HUDEP-2 (cell line): ENCODE measurements around the gene RELN.
"Not testable (repeated sequence)": the region's sequence is repeated elsewhere in the genome, so short reads cannot be mapped to it uniquely, and the experiment has no call there.

Experiments
- DNase-seq, 76 experiments: peaks; one replicate each; lab custom pipeline; 2025; ENCODE audit not compliant: unreplicated experiment in 76 of 76; lab: John Stamatoyannopoulos, UW

RELN gene

DNA sequence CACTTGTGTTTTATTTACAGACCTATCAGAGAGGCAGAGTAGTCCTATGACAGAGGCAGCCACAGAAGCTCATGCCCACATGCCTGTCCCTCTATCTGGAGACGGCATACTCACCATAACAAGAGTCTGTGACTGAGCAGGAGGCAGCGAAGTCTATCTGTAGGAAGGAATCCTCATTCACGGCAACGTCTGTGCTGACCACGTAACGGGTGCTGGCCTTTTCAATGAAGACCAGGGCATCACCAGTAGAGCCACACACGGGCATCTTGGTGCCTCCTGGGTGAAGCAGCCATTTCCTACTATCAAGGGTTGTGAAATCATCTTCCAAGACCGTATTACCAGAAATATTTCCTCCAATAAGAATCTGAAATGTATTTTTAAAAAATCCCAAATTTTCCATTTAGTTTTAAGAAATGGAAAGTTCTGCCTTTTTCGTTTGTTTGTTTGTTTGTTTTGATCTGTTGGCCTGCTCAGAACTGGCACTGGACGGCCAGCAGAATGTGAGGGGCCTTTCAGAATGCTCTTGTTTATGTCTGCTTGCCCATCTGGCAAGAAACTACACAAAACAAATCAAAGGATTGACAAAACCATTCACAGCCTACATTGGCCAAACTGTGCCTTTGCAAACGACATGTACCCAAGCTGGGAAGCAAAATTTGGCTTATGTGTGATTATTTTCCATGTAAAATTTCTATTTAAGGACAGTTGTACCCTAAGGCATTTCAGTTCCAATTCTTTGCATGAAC lies 450.3 kb downstream of the RELN start:
- DNase-seq = no peak

DNA sequence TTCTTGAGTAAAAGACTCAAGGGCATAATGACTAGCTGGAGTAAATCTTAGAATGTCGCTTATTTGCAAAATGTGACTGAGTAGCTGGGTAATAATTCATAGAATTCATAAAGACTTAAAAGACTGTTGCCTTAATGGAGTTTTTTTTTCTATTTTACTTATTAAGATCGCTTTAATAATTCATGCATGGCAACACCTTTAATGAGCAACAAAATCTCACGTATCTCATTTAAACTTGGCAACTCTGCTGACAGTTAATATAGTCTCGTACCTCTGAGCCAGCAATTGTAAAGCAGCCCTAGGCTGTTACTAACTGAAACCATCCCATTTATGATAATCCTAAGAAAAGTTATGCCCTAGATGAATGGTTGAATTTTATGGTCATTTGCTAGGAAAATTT lies 455.7 kb downstream of the RELN start:
- no peak for DNase-seq

DNA sequence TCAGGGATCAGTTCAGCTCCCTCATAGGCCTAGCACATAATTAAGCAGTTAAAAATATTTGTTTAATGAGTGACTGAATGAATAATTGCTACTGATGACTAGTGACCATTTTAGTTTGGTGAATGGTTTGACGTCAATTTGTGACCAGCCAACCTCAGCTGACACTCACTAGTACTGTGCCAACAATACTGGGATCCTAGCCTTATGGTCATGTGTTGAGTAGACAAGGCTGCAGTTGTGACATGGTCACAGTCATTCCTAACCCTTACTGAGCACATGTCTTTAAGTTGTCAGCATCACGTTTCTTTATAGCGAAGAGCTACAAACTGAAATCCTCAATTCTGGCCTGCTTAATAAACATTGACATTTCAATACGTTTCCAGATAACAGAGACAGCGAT lies 456.5 kb downstream of the RELN start:
- DNase-seq = no peak

DNA sequence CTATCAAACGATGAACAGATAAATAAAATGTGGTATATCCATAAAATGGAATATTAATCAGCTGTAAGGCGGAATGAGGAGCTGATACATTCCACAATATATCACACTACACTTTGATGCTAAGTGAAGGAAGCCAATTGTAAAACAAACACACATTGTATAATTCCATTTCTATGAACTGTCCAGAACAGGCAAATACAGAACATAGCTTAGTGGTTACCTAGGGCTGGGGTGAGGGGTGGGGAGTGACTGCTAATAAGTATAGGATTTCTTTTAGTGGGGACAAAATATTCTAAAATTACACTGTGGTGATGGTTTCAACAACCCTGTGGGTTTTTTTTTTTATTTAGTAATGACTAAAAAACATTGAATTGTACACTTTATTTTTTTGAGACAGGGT lies 461.3 kb downstream of the RELN start:
- no peak for DNase-seq

DNA sequence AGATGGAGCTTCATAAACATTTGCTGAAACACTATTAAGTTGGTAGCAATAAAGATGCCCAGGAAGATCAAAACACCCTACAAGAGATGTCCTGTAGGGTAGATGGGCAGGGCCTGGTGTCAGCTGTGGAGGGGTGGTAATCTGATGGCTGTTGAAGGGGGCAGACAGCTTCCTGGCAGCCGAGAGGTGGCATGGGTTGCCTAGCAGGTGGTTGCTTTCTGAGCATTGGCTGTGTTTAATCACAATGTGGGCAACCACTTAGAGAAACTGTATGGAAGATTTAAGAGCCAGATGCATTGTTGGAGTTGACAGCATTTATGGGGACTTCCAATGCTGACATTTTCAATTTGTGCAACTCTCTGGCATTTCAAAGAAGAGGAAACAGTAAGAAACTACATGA lies 463.5 kb downstream of the RELN start:
- peak in 13 of 76 experiments; percentile 9 to 53 (median 22) for DNase-seq

DNA sequence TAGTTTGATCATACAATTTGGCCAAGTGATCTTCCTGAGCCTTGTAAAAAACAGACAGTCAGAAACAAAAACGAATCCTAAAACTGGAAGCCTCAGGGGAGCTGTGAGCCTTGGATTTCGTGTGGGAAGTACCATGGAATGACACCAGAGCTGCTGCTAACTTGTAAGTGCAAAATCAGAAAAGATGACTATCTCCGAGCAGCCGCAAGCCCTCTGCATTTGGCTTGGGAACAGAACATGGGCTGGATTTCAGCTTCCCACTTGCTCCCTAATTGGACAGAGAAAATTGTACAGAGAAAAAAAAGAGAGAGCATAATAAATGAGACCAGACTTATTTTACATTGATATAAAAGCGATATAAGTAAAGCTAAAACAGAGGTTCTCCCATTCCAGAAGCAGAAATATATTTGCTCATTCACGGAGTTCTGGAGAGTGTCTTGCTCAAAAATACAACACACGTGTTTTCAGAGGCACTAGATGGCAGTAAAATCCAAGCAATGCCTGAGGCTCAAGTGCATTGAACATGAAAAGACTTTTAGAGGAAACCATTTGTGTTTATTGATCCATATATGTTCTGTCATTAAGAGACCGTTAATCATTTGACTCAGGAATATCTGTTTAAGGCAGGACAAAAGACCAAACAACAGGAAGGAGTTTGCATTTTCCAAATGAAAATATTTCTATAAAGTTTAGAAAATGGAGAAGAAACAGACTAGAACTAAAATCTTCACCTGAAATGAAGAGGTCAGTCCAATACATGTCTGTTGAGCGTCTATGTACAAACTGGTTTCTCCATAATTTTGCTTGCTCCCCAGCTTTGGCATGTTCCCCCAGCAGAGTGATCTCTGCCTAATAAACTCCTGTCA lies 465.2 kb downstream of the RELN start:
- peak in 10 of 76 experiments; percentile 2 to 53 (median 14) for DNase-seq

DNA sequence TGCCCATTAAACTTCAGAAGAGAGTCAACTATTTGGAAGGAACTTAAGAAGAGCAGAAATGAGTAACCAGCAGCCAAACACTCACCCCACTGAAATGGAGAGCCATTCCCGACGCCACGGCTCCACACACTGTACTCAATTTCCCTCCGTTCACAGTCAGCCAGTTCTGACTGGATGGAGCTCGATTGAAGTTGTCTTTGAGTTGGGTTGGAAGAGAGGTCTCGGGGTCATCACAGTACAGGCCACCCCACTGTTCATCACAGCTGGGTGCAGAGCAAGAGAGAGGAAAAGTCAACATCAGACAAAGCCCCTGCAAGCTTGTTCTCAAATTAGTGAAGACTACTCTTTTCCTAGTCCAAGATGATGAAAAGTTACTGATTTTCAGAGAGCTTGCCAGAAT lies 467.5 kb downstream of the RELN start:
- DNase-seq = no peak

DNA sequence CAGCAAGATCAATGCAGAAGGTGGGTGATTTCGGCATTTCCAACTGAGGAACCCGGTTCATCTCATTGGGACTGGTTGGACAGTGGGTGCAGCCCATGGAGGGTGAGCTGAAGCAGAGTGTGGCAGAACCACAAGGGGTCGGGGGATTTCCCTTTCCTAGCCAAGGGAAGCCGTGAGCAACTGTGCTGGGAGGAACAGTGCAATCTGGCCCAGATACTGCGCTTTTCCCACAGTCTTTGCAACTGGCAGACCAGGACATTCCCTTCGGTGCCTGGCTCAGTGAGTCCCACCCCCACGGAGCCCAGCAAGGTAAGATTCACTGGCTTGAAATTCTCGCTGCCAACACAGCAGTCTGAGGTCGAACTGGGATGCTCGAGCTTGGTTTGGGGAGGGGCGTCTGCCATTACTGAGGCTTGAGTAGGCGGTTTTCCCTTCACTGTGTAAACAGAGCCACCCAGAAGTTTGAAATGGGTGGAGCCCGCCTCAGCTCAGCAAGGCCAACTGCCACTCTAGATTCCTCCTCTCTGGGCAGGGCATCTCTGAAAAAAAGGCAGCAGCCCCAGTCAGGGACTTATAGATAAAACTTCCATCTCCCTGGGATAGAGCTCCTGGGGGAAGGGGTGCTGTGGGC lies 484.8 kb downstream of the RELN start:
- peak in 68 of 76 experiments; percentile 9 to 87 (median 59) for DNase-seq

GRCh38 chr7:103501206-103501605 lies 488.3 kb downstream of the RELN start:
- no peak for DNase-seq

GRCh38 chr7:103499976-103500375 lies 489.5 kb downstream of the RELN start:
- no peak for DNase-seq

DNA sequence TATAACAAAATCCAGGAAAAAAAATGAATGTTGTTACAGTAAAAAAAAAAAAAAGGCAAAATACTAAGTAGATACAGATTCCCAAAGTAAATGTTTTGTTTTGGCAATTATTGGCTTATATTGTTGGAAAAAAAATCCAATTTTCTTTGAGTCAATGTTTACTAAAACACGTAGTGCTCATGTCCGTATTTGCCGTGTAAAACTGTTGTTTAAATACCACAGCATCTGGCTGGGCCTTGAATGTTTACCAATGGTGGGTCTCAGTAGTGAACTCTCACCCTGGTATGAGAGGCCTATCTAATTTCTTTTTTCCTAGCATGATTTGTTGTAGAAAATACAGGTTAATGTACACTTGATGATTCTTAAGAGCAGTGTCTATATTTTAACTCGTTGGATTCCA lies 502.0 kb downstream of the RELN start:
- DNase-seq = no peak

DNA sequence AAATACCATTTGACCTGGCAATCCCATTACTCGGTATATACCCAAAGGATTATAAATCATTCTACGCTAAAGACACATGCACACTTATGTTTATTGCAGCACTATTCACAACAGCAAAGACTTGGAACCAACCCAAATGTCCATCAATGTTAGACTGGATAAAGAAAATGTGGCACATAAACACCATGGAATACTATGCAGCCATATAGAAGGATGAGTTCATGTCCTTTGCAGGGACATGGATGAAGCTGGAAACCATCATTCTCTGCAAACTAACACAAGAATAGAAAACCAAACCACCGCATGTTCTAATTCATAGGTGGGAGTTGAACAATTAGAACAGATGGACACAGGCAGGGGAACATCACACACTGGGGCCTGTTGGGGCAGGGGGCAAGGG lies 502.6 kb downstream of the RELN start:
- DNase-seq = not testable (repeated sequence)

DNA sequence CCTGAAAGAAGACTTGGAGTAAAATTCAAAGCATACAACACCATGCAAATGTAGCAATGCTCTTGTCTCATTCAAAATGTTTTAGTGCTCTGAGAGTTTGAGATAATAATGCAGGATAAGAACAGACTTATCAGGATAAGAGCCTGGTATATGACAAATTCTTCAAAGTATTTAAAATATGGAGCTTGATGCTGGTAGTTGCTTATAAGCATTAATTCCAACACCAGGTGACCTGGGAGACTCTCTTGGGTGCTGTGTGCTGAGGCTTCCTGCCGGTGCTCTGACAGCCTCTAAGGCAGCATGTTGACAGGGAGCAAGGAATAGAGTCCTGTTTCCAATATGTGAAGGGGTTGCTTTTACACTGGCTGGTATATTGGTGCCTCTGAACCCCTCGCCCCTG lies 508.7 kb downstream of the RELN start:
- no peak for DNase-seq

DNA sequence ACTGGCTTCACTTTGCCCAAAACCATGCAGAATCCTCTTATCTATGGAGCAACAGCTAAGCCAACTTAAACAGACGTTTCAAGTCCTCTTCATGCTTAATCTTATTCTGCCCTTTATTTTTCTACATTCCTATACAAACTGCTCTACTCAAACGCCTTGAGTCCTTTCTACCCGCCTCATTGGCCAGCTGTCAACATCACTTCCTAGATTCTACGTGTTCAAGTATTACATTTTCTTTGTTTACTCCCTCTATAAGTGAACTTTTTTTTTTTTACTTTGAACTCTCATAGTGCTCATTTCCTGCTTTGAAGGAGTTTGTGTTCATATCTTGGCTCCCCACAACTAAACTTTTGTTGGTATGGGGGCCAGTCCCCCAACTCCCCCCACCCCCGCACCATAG lies 514.5 kb downstream of the RELN start:
- no peak for DNase-seq

DNA sequence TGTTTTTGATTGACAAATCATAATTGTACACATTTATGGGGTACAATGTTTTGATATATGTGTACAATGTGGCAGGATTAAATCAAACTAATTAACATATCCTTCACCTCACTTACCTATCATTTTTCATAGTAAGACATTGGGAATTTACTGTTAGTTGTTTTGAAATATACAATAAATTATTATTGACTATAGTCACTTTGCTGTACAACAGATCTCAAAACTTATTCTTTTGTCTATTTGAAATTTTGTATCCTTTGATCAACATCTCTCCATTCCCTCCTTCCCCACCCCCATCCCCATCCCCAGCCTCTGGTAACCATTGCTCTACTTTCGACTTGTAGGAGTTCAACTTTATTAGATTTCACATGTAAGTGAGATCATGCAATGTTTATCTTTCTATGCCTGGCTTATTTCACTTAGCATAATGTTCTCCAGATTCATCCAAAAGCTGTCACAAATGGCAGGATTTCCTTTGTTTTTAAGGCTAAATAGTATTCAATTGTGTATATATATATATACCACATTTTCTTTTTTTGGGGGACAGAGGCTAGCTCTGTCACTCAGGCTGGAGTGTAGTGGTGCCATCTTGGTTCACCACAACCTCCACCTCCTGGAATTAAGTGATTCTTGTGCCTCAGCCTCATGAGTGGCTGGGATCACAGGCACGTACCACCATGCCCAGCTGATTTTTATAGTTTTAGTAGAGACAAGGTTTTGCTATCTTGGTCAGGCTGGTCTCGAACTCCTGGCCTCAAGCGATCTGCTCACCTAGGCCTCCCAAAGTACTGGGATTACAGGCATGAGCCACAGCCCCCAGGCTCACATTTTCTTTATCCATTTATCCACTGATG lies 520.1 kb downstream of the RELN start:
- peak in 1 of 76 experiments; percentile 17 for DNase-seq

GRCh38 chr7:103466814-103467213 lies 522.6 kb downstream of the RELN start:
- DNase-seq = peak in 42 of 76 experiments; percentile 4 to 67 (median 26)

- DNase-seq = no peak
These were observed 527.1 kb downstream of the RELN start for GRCh38 chr7:103462358-103462757.

- DNase-seq = peak in 61 of 76 experiments; percentile 8 to 76 (median 44)
These were observed 542.1 kb downstream of the RELN start for GRCh38 chr7:103447073-103447960.

DNA sequence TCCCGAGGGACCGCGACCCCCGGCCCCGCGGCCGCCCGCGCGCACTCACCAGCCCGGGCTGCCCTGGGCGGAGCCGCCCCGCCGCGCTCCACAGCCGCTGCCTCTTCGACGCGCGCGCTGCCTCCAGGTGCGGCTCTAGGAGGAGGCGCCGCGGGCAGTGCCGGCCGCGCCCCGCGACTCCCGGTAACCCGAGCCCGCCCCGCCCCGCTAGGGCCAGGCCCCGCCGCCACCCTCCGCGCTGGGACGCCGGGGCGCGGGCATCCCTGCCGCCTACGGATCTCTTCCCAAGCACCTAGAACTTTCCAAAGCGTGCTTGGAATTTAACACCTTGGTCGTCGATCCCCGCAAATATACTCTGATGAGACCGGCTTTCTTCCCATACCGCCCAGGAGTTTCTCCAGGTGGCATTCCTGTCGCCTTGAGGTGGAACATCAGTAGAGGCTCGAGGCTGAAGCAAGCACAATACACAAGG lies 543.4 kb downstream of the RELN start, which contains the start of gene SLC26A5:
Gene SLC26A5, minus strand, starts transcription at position 159 of the 472 bp plus-strand sequence. CDS start 24,693 bp downstream, outside the sequence.
- DNase-seq = peak in 5 of 76 experiments; percentile 4 to 16 (median 10)
